ENCODE data around the gene OR11H12. TPM values are rescaled to one million over a fixed set of nuclear protein-coding genes. Genes with fewer than 3 reads are reported as not detected.
"Not testable (repeated sequence)": the region's sequence is repeated elsewhere in the genome, so short reads cannot be mapped to it uniquely, and the experiment has no call there.

OR11H12 gene, protein sequence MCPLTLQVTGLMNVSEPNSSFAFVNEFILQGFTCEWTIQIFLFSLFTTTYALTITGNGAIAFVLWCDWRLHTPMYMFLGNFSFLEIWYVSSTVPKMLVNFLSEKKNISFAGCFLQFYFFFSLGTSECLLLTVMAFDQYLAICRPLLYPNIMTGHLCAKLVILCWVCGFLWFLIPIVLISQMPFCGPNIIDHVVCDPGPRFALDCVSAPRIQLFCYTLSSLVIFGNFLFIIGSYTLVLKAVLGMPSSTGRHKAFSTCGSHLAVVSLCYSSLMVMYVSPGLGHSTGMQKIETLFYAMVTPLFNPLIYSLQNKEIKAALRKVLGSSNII
- not detected in 2 replicates for total RNA-seq (2011; cell fraction: chromatin; rRNA removed; ENCODE audit: low replicate concordance)
- total RNA-seq (2011; cell fraction: nucleolus; rRNA removed) = not detected in 2 replicates
- total RNA-seq (2011; cell fraction: nucleoplasm; rRNA removed) = not detected in 2 replicates
- not detected in 2 replicates for total RNA-seq (2014; rRNA removed)
- not detected in 2 replicates for total RNA-seq (2014; rRNA removed; fragmentation: Illumina TruSeq; extraction: Trizol)
- total RNA-seq (2015; rRNA removed; fragmentation: Illumina TruSeq; extraction: Trizol) = not detected in 2 replicates
- not detected in 2 replicates for total RNA-seq (2021)
- polyA plus RNA-seq (2011; rRNA removed) = not detected in 2 replicates
- polyA plus RNA-seq (2011; cell fraction: cytosol; rRNA removed) = not detected in 2 replicates
- not detected in 2 replicates for polyA plus RNA-seq (2011; cell fraction: nucleus; rRNA removed)
- not detected in 2 replicates for polyA plus RNA-seq (2012)
- not detected in 2 replicates for polyA plus RNA-seq (2014; fragmentation: Illumina TruSeq; extraction: Trizol)
- polyA plus RNA-seq (2014; fragmentation: Nextera tagmentation; extraction: Ambion mirVana) = not detected
- not detected in 2 replicates for polyA plus RNA-seq (2014; rRNA removed)
- not detected in 2 replicates for polyA minus RNA-seq (2011; rRNA and poly(A)+ RNA removed)
- polyA minus RNA-seq (2011; cell fraction: cytosol; rRNA and poly(A)+ RNA removed) = not detected in 2 replicates
- 0.33 TPM in 1 of 2 replicates, not detected in the other for polyA minus RNA-seq (2011; cell fraction: nucleus; rRNA and poly(A)+ RNA removed)
- Bru-seq, nascent RNA = not detected
- percentile 25 among the genes with signal in this experiment for BruChase-seq, experiment 1, labeled RNA remaining after a 2-hour chase
- not detected for BruChase-seq, experiment 2, labeled RNA remaining after a 6-hour chase
- long read RNA-seq, experiment 1 = 0 reads
- long read RNA-seq, experiment 2 = 0 reads
- long read RNA-seq, experiment 3 = 0 reads

- H3K79me2 ChIP-seq (ENCODE audit: control insufficient read depth, insufficient read depth, low read length); ATAC-seq; H3K9me3 ChIP-seq (replicated peaks; ENCODE audit: control insufficient read depth, insufficient read depth, low read depth, low read length); CTCF ChIA-PET (ENCODE audit: low intra/inter-chr PET ratio); H3K4me2 ChIP-seq (ENCODE audit: insufficient read depth, low read length); BruUV-seq (replicated peaks); H3K27ac ChIP-seq (ENCODE audit: extremely low read depth, low read depth, low read length); H3K9ac ChIP-seq (ENCODE audit: insufficient read depth in 1 of 2, low read depth in 2 of 2, low read length in 2 of 2); H3K36me3 ChIP-seq (ENCODE audit: control insufficient read depth, insufficient read depth, low read length); DNase-seq (ENCODE audit: extremely low read depth in 1 of 4, low spot score in 3 of 4); H3K4me1 ChIP-seq (replicated peaks in 1 of 2; ENCODE audit: control insufficient read depth in 2 of 2, insufficient read depth in 2 of 2, low read length in 2 of 2); intact Hi-C loops (cut with micrococcal nuclease); H3K27me3 ChIP-seq (ENCODE audit: control insufficient read depth in 2 of 2, insufficient read depth in 2 of 2, low read length in 2 of 2); H3K9me1 ChIP-seq (ENCODE audit: control insufficient read depth, insufficient read depth, low read length); POLR2A ChIA-PET; FAIRE-seq; H2AFZ ChIP-seq (ENCODE audit: low read depth, low read length); H4K20me1 ChIP-seq (replicated peaks; ENCODE audit: control insufficient read depth, insufficient read depth, low read length); H3K4me3 ChIP-seq: not testable (repeated sequence)
- no CpG with 5 or more reads among the region's 3 CpGs for WGBS (ENCODE audit: insufficient coverage, low coverage, missing lambda C conversion rate)
- in situ Hi-C loops (cut with MboI) = loop anchor here (10.0 kb wide), 1 partner anchor 584 kb away; no protein-coding TSS in a partner anchor
These were observed at the start of gene OR11H12 for GRCh38 chr14:18600817-18601216. OR11H12 (plus strand) TSS chr14:18601117; CDS start chr14:18601117, 0 bp downstream.

GRCh38 chr14:18582908-18583307, 18.0 kb upstream of the OR11H12 start:
- intact Hi-C loops (cut with micrococcal nuclease); POLR2A ChIA-PET; H2AFZ ChIP-seq (ENCODE audit: low read depth, low read length); H4K20me1 ChIP-seq (replicated peaks; ENCODE audit: control insufficient read depth, insufficient read depth, low read length); H3K4me2 ChIP-seq (ENCODE audit: insufficient read depth, low read length); BruUV-seq (replicated peaks); H3K9me1 ChIP-seq (ENCODE audit: control insufficient read depth, insufficient read depth, low read length); ATAC-seq; H3K79me2 ChIP-seq (ENCODE audit: control insufficient read depth, insufficient read depth, low read length); H3K36me3 ChIP-seq (ENCODE audit: control insufficient read depth, insufficient read depth, low read length); CTCF ChIA-PET (ENCODE audit: low intra/inter-chr PET ratio); H3K9ac ChIP-seq (ENCODE audit: insufficient read depth in 1 of 2, low read depth in 2 of 2, low read length in 2 of 2); in situ Hi-C loops (cut with MboI); H3K4me1 ChIP-seq (replicated peaks in 1 of 2; ENCODE audit: control insufficient read depth in 2 of 2, insufficient read depth in 2 of 2, low read length in 2 of 2); H3K9me3 ChIP-seq (replicated peaks; ENCODE audit: control insufficient read depth, insufficient read depth, low read depth, low read length); H3K27me3 ChIP-seq (ENCODE audit: control insufficient read depth in 2 of 2, insufficient read depth in 2 of 2, low read length in 2 of 2); FAIRE-seq; DNase-seq (ENCODE audit: extremely low read depth in 1 of 4, low spot score in 3 of 4); H3K4me3 ChIP-seq; H3K27ac ChIP-seq (ENCODE audit: extremely low read depth, low read depth, low read length): not testable (repeated sequence)
- no CpG with 5 or more reads among the region's 31 CpGs for WGBS (ENCODE audit: insufficient coverage, low coverage, missing lambda C conversion rate)

DNA sequence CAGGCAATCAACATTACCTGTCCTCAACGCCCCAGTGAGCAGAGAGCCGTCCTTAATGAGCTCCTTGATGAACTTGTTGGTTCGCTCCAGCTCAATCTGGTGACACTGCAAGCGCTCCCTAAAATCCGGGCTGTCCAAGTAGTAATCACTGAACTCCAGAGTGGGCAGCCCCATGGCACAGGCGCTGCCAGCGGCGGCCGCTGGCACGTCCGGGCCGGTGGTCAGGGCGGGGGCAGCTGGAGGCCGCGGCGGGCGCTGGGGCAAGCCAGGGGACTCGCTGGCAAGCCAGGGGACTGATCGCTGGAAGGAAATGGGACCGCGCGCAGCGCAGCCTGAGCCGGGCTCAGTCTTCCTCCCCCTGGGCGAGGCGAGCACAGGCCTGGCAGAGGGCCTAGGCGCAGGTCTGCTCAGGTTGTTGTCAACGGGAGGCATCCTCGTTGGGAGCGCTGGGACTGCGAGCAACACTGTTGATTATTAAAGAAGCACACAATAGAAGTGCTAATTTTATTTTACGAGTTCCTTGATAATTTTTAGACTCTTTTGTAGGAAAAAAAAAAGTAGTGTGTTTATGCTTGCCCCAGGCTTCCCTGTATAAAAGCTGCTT, 25.8 kb downstream of the OR11H12 start:
- ATAC-seq; H3K27ac ChIP-seq (ENCODE audit: extremely low read depth, low read depth, low read length); POLR2A ChIA-PET; H3K36me3 ChIP-seq (ENCODE audit: control insufficient read depth, insufficient read depth, low read length); H3K9me1 ChIP-seq (ENCODE audit: control insufficient read depth, insufficient read depth, low read length); FAIRE-seq; H4K20me1 ChIP-seq (replicated peaks; ENCODE audit: control insufficient read depth, insufficient read depth, low read length); intact Hi-C loops (cut with micrococcal nuclease); CTCF ChIA-PET (ENCODE audit: low intra/inter-chr PET ratio); H3K4me2 ChIP-seq (ENCODE audit: insufficient read depth, low read length); in situ Hi-C loops (cut with MboI); H3K9me3 ChIP-seq (replicated peaks; ENCODE audit: control insufficient read depth, insufficient read depth, low read depth, low read length); DNase-seq (ENCODE audit: extremely low read depth in 1 of 4, low spot score in 3 of 4); H3K4me1 ChIP-seq (replicated peaks in 1 of 2; ENCODE audit: control insufficient read depth in 2 of 2, insufficient read depth in 2 of 2, low read length in 2 of 2); H3K4me3 ChIP-seq; BruUV-seq (replicated peaks); H3K79me2 ChIP-seq (ENCODE audit: control insufficient read depth, insufficient read depth, low read length); H2AFZ ChIP-seq (ENCODE audit: low read depth, low read length); H3K9ac ChIP-seq (ENCODE audit: insufficient read depth in 1 of 2, low read depth in 2 of 2, low read length in 2 of 2); H3K27me3 ChIP-seq (ENCODE audit: control insufficient read depth in 2 of 2, insufficient read depth in 2 of 2, low read length in 2 of 2): not testable (repeated sequence)
- no CpG with 5 or more reads among the region's 32 CpGs for WGBS (ENCODE audit: insufficient coverage, low coverage, missing lambda C conversion rate)

All from K562 (cell line).